GM12873 (cell line): ENCODE measurements around the gene MED26.

Source experiments
- CTCF ChIP-seq: IDR thresholded peaks from 2 replicates; pipeline ENCODE4 v1.5.1; 2012; ENCODE audit warnings: low read depth, mild to moderate bottlenecking, moderate library complexity, low read length, control low read depth; ENCODE audit not compliant: insufficient read depth; ENCODE audit errors: missing control alignments

The MED26 gene

GRCh38 chr19:16608290-16608739 is 19.7 kb downstream of the MED26 start:
- no peak for TF ChIP-seq CTCF

- TF ChIP-seq CTCF = no peak
Observed at GRCh38 chr19:16607819-16608218, 20.2 kb downstream of the MED26 start.

GRCh38 chr19:16605553-16605994 is 22.4 kb downstream of the MED26 start:
- no peak for TF ChIP-seq CTCF

GRCh38 chr19:16605115-16605514 is 22.9 kb downstream of the MED26 start:
- no peak for TF ChIP-seq CTCF

GRCh38 chr19:16604615-16605014 is 23.4 kb downstream of the MED26 start:
- no peak for TF ChIP-seq CTCF

GRCh38 chr19:16603090-16603489 is 24.9 kb downstream of the MED26 start:
- no peak for TF ChIP-seq CTCF

GRCh38 chr19:16601378-16602052 is 26.5 kb downstream of the MED26 start:
- TF ChIP-seq CTCF = no peak
